IPS-18c (cell line): Measurements from ENCODE around the gene GP1BA.
A peak's percentile ranks its signal among the peaks of the same experiment; 100 is the strongest.

Experiments
- H3K4me3 ChIP-seq: 2 replicates; pipeline ENCODE4 v1.7.0; 2013; ENCODE audit warnings: low read depth, mild to moderate bottlenecking, low read length, moderate library complexity; ENCODE audit not compliant: insufficient read depth
- H3K9me3 ChIP-seq: one replicate; pipeline ENCODE4 v1.6.1; 2013; ENCODE audit warnings: mild to moderate bottlenecking, low read length, moderate library complexity; ENCODE audit not compliant: control insufficient read depth, insufficient read depth

GP1BA gene

DNA sequence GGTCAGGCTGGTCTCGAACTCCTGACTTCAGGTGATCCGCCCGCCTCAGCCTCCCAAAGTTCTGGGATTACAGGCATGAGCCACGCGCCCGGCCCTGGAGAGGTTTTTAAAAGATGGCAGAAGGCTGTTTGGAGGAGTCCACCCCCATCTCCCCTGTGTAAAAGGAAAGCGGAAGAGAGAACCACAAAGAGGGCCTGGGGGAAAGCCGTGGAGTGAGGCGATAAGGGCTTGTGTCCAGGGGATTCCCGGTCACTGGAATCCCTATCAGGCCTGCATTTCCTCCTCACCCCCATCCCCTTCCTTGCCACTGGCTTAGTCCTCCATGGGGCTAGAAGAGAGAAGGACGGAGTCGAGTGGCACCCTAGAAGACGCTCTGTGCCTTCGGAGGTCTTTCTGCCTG lies at the start of gene GP1BA:
GP1BA (plus strand) TSS at position 315 of the 400 bp plus-strand sequence. CDS start 328 bp downstream, outside the sequence.
- no peaks in the 10 kb centered on the region for H3K9me3 ChIP-seq
- no peak within 1 kb of the TSS for H3K4me3 ChIP-seq

DNA sequence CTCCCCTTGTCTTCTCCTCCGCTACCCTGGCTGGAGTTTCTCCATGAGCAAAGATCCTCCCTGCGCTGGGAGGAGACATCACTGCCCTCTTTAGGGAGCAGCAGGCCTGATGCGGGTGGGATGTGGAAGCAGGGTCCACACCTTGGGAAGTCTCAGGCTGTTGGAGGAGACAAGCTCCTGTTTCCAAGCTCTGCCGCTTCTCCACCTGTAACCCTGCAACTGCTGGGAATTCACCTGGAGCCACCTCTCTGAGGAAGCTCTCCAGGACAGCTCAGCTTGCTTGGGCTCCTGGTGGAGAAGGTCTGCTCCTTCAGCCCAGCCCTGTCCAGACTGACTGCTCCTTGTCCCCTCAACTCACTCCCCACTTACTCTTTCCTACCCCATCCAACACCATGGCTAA lies 47.6 kb upstream of the GP1BA start:
- Histone ChIP-seq H3K4me3 (no peak overlapping the region), H3K9me3 (peaks cover 1% of the 10 kb centered on the region)

DNA sequence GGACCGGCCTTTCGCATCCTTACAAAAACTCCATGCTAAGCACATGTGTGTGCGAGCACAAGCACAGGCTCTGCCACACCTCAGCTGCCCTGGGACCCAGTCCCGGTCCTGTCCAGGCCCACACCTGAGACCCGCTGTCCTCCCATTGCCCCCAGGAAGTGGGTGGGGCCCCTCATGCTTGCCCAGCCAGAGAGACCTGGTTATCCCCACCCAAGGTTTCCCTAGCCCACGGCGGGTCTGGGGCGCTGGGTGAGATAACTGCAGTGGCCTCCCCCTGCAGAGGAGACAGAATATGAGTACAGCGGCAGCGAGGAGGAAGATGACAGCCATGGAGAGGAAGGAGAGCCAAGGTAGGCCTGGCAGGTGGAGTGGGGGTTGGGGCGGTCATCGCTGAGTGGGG lies 45.2 kb upstream of the GP1BA start:
- Histone ChIP-seq H3K9me3 (no peaks in the 10 kb centered on the region), H3K4me3 (no peak overlapping the region)

DNA sequence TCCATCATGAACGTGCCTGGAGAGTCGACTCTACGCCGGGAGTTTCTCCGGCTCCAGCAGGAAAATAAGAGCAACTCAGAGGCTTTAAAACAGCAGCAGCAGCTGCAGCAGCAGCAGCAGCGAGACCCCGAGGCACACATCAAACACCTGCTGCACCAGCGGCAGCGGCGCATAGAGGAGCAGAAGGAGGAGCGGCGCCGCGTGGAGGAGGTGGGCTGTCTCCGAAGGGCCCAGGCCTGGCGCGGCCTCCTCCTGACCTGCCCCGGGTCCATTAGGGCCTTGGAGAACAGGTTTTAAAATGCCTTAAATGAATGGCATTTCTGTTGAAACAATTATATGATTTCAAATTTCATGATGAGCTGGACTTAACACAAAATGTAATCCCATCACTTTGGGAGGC lies 44.5 kb upstream of the GP1BA start:
- H3K9me3 ChIP-seq, result no peaks in the 10 kb centered on the region
- H3K4me3 ChIP-seq, result no peak overlapping the region

DNA sequence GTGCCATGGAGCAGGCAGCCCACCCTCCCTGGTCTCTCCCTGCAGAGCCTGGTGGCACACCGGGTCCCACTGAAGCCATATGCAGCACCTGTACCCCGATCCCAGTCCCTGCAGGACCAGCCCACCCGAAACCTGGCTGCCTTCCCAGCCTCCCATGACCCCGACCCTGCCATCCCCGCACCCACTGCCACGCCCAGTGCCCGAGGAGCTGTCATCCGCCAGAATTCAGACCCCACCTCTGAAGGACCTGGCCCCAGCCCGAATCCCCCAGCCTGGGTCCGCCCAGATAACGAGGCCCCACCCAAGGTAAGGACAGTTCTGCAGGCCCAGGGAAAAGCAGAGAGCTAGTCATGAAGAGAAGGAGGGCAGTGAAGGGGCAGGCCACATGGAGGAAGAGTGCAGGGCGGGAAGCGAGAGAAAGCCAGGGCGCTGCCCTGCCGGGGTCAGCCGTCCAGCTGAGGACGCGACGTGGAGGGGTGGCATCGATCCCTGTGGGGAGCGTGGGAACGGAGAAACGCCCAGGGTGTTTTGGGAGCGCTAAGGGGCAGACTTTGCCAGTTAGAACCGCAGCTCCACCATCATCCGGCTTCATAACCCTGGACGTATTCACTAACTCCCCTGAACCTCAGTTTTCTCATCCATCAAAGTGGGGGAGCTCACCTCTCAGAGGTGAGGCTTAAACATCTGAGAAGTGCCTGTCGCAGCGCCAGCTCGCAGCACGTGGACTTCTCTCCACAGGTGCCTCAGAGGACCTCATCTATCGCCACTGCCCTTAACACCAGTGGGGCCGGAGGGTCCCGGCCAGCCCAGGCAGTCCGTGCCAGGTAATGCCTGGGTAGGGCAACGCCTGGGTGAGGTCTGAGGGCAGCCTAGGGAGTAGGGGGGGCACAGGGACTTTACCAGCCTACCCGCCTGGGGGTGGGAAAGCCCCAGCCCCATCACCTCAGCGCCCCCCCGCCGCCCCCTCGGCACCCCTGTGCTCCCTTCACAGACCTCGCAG lies 40.4 kb upstream of the GP1BA start:
- Histone ChIP-seq H3K4me3 (no peak overlapping the region), H3K9me3 (no peaks in the 10 kb centered on the region)

DNA sequence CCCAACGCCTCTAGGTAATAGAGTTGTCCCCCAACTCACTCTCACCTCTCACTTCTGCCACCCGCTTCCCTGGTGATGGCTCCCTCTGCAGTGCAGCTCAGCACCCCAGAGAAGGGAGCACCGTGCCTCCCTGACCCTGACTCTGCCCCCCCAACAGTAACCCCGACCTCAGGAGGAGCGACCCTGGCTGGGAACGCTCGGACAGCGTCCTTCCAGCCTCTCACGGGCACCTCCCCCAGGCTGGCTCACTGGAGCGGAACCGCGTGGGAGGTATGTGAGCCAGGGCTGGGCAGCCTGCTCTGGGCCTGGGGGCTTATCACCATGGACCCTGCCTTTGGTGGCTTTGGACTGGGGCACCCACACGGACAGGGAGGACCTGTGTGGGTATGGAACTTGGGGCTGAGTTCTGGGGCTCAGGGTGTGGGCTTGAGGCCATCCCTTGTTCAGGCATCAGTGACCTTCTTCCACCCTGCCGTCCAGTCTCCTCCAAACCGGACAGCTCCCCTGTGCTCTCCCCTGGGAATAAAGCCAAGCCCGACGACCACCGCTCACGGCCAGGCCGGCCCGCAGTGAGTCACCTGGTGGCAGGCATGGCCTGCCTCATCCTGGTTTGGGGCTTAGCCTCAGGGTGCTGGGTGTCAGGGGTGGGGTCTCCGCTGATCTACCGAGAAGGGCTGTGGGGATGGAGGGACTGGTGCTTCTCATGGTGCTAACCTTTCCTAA lies 39.4 kb upstream of the GP1BA start:
- H3K4me3 ChIP-seq, result no peak overlapping the region
- no peaks in the 10 kb centered on the region for H3K9me3 ChIP-seq

DNA sequence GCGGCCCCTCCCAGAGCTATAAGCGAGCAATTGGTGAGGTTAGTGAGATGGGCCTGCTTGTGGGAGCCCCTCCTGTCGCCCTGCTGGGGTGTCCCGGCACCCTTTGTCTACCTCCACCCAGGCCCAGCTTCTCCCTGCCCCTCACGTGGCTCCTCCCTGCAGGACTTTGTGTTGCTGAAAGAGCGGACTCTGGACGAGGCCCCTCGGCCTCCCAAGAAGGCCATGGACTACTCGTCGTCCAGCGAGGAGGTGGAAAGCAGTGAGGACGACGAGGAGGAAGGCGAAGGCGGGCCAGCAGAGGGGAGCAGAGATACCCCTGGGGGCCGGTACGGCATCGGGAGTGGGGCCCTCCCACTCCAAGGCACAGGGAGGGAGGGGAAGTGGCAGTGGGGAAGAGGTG lies 38.8 kb upstream of the GP1BA start:
- no peak overlapping the region for H3K4me3 ChIP-seq
- no peaks in the 10 kb centered on the region for H3K9me3 ChIP-seq

DNA sequence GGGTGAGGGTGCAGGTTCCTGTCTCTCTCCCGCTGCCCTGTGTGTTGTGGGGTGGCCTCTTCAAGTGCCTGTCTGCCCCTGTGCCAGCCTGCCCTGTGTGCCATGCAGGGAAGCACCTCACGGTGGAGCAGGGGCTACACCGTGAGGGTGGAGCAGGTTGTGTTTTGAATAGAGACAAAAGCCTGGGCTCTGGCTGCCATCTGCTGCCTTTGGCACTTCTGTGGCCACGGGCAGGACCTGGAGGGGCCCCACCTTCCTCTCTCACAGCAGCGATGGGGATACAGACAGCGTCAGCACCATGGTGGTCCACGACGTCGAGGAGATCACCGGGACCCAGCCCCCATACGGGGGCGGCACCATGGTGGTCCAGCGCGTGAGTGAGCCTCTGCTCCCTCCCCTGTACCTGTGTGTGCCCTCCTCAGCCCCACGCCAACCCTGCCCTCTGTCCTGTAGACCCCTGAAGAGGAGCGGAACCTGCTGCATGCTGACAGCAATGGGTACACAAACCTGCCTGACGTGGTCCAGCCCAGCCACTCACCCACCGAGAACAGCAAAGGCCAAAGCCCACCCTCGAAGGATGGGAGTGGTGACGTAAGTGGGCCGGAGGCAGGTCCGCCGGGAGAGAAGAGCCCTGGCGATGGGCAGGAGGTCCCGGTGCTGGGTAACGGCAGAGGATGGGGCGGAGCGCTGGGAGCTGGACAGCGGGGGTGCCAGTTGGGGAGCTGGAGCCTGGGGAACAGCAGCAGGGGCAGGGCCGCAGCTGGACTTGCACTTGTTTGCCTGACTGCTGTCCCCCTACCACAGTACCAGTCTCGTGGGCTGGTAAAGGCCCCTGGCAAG lies 38.1 kb upstream of the GP1BA start:
- no peaks in the 10 kb centered on the region for H3K9me3 ChIP-seq
- H3K4me3 ChIP-seq, result no peak overlapping the region

DNA sequence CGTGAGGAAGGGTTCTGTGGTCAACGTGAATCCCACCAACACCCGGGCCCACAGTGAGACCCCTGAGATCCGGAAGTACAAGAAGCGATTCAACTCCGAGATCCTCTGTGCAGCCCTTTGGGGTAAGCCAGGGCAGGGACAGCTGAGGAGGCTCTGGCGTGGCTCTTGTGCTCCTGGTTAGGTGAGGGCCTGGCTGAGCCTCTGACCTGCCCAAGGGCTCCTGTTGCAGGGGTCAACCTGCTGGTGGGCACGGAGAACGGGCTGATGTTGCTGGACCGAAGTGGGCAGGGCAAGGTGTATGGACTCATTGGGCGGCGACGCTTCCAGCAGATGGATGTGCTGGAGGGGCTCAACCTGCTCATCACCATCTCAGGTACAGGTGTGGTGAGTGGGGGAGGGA lies 37.0 kb upstream of the GP1BA start:
- no peak overlapping the region for H3K4me3 ChIP-seq
- H3K9me3 ChIP-seq, result no peaks in the 10 kb centered on the region

DNA sequence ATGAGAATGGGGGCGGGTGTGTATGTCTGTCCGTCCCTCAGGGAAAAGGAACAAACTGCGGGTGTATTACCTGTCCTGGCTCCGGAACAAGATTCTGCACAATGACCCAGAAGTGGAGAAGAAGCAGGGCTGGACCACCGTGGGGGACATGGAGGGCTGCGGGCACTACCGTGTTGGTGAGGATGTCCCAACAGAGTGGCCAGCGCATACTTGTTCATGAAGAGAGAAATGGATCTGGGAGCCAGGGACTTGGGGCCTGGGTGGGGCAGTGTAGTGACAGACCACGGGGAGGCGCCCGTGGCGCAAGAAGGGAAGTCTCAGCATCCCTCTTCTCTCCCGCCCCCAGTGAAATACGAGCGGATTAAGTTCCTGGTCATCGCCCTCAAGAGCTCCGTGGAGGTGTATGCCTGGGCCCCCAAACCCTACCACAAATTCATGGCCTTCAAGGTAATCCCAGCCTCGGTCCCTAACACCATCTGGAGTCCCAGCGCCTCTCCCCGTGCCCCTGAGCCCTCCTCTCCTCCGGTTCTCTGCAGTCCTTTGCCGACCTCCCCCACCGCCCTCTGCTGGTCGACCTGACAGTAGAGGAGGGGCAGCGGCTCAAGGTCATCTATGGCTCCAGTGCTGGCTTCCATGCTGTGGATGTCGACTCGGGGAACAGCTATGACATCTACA lies 36.3 kb upstream of the GP1BA start:
- no peak overlapping the region for H3K4me3 ChIP-seq
- no peaks in the 10 kb centered on the region for H3K9me3 ChIP-seq

DNA sequence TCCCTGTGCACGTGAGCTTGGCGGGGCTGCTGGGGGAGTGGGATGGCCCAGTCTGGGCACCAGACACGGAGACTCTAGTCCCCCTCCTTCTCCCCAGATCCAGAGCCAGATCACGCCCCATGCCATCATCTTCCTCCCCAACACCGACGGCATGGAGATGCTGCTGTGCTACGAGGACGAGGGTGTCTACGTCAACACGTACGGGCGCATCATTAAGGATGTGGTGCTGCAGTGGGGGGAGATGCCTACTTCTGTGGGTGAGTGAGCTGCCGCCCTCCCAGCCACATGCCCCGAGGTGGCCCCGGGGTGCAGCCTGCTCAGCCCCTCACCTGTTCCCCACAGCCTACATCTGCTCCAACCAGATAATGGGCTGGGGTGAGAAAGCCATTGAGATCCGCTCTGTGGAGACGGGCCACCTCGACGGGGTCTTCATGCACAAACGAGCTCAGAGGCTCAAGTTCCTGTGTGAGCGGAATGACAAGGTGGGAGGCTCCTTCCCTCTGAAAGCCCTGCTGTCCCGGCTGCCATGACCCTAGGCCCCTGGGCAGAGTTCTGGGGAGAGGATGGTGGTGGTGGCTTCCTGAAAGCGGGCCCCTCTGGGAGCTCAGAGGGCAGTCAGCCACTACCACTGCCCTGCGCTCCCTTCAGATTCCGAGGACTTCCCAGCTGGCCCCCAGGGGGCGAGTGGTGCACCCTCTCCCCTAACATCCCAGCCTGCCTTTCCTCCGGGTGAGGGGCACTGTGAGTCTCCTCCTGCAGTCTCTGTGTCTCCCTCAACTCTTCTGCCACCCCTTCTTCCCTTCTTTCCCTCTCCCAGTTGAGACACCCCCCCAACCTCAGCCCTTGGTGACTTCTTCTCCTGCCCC lies 35.5 kb upstream of the GP1BA start:
- H3K9me3 ChIP-seq, result no peaks in the 10 kb centered on the region
- no peak overlapping the region for H3K4me3 ChIP-seq

DNA sequence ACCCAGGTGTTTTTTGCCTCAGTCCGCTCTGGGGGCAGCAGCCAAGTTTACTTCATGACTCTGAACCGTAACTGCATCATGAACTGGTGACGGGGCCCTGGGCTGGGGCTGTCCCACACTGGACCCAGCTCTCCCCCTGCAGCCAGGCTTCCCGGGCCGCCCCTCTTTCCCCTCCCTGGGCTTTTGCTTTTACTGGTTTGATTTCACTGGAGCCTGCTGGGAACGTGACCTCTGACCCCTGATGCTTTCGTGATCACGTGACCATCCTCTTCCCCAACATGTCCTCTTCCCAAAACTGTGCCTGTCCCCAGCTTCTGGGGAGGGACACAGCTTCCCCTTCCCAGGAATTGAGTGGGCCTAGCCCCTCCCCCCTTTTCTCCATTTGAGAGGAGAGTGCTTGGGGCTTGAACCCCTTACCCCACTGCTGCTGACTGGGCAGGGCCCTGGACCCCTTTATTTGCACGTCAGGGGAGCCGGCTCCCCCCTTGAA lies 34.8 kb upstream of the GP1BA start:
- Histone ChIP-seq H3K4me3 (no peak overlapping the region), H3K9me3 (no peaks in the 10 kb centered on the region)

DNA sequence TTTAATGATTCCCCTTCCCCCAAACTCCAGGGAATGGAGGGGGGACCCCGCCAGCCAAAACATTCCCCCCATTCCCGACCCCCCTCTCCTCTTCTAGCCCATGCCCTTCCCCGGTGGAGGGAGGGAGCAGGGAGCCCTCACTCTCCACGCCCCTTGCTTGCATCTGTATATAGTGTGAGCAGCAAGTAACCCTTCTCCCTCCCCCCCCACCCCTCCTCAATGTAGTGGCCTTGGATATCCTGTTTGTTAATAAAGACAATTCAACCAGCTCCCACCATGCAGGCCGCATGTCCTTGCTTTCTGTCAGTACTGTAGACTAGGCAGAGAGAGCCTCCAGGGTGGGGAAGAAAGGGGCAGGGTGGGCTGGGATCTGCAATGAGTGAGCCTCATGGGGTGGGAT lies 34.3 kb upstream of the GP1BA start:
- H3K9me3 ChIP-seq, result no peaks in the 10 kb centered on the region
- no peak overlapping the region for H3K4me3 ChIP-seq

DNA sequence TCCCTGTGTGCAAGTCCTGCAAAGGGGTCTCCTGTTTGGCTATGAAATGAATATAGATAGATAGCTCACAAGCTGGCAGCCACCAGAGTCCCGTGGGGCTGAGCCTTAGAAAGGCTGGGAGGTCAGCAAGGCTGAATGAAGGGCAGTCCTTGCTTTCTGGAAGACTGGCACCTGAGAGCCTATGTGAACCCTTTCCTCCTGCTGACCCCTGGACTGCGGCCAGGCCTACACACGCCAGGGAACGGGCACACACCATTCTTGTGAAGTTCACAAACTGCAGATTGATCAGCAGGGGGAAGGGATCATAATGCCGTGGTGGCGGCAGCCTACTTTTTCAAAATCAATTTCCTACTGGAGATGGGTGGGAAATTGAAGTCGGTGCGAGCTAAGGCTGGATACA lies 33.7 kb upstream of the GP1BA start:
- H3K4me3 ChIP-seq, result no peak overlapping the region

DNA sequence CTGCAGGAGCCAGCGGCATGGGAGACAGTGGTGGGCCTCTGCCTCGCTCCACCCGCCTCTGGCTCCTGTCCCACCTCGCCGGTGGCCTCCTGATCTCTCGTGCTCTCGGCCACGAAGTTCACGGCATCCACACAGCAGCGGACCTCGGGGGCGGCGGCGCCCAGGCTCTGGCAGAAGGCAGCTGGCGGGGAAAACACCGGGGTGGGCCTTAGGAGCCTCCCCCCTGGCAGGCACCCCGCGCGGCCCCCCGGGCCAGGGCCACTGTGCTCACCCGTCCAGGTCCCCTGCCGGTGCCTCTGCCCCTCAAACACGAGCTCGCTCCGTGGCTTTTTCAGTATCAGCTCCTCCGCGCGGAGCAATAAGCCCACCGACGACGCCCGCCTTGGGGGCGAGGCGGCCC lies 33.1 kb upstream of the GP1BA start:
- H3K4me3 ChIP-seq, result peak overlapping the region; percentile 52
- no peaks in the 10 kb centered on the region for H3K9me3 ChIP-seq

More for the DNA sequence above, 33.7 kb upstream of the GP1BA start:
- H3K9me3 ChIP-seq, result no peaks in the 10 kb centered on the region
